HepG2 (cell line): ENCODE measurements around the gene DNAJC11. TPM values are rescaled to one million over a fixed set of nuclear protein-coding genes. Genes with fewer than 3 reads are reported as not detected.

ENCODE experiments used
- ARNT2 ChIP-seq: sonication (generic); formaldehyde crosslinking; IDR thresholded peaks from 2 replicates; pipeline ENCODE4 v1.8.0; 2022; ENCODE audit warnings: mild to moderate bottlenecking, low read depth, missing genetic modification reagents, moderate library complexity
- ATAD3A ChIP-seq: sonication (generic); formaldehyde crosslinking; IDR thresholded peaks from 2 replicates; pipeline ENCODE4 v1.4.0; 2020; ENCODE audit warnings: missing genetic modification reagents
- ATF2 ChIP-seq: sonication (generic); formaldehyde crosslinking; IDR thresholded peaks from 2 replicates; pipeline ENCODE4 v1.4.0; 2020; ENCODE audit warnings: missing genetic modification reagents
- CCDC6 ChIP-seq: sonication (generic); formaldehyde crosslinking; IDR thresholded peaks from 2 replicates; pipeline ENCODE4 v1.8.1; 2022; ENCODE audit warnings: mild to moderate bottlenecking, missing genetic modification reagents, moderate library complexity
- CHCHD3 ChIP-seq: sonication (generic); formaldehyde crosslinking; IDR thresholded peaks from 2 replicates; pipeline ENCODE4 v1.8.0; 2022; ENCODE audit warnings: mild to moderate bottlenecking, missing genetic modification reagents, moderate library complexity
- GABPB1 ChIP-seq: IDR thresholded peaks from 2 replicates; pipeline ENCODE4 v1.6.1; 2016; ENCODE audit warnings: mild to moderate bottlenecking, missing genetic modification reagents, moderate library complexity, missing compliant biosample characterization
- HNRNPLL ChIP-seq: fragments of 200-400 bp; formaldehyde crosslinking; IDR thresholded peaks from 2 replicates; pipeline ENCODE4 v1.6.1; 2017; ENCODE audit warnings: mild to moderate bottlenecking, low read depth, low read length; ENCODE audit not compliant: poor library complexity, severe bottlenecking
- IRX3 ChIP-seq: sonication (generic); formaldehyde crosslinking; IDR thresholded peaks from 2 replicates; pipeline ENCODE4 v1.8.1; 2023; ENCODE audit warnings: mild to moderate bottlenecking, low read depth, missing genetic modification reagents, borderline replicate concordance
- NR2F1 ChIP-seq, 2 experiments: fragments of 450-650 bp in 1 of 2; formaldehyde crosslinking in 1 of 2; IDR thresholded peaks; 2 replicates each; pipeline versions ENCODE4 v1.5.0 to v1.6.1; 2016 to 2020; ENCODE audit warnings: mild to moderate bottlenecking in 1 of 2, missing compliant biosample characterization in 1 of 2, missing genetic modification reagents in 1 of 2, moderate library complexity in 1 of 2
- PTBP1 ChIP-seq: fragments of 200-400 bp; formaldehyde crosslinking; IDR thresholded peaks from 2 replicates; pipeline ENCODE4 v1.6.1; 2018; ENCODE audit warnings: low read length, low read depth; ENCODE audit not compliant: poor library complexity, severe bottlenecking
- SCMH1 ChIP-seq: sonication (generic); formaldehyde crosslinking; IDR thresholded peaks from 2 replicates; pipeline ENCODE4 v1.9.0; 2021; ENCODE audit warnings: missing genetic modification reagents, mild to moderate bottlenecking, borderline replicate concordance
- SKIL ChIP-seq: sonication (generic); formaldehyde crosslinking; IDR thresholded peaks from 2 replicates; pipeline ENCODE4 v1.8.0; 2022; ENCODE audit warnings: missing genetic modification reagents, mild to moderate bottlenecking, moderate library complexity, borderline replicate concordance
- ZMYM4 ChIP-seq: sonication (generic); formaldehyde crosslinking; IDR thresholded peaks from 2 replicates; pipeline ENCODE4 v1.8.1; 2023; ENCODE audit warnings: mild to moderate bottlenecking, missing genetic modification reagents
- ZNF17 ChIP-seq: sonication (generic); formaldehyde crosslinking; IDR thresholded peaks from 2 replicates; pipeline ENCODE4 v1.5.0; 2020; ENCODE audit warnings: mild to moderate bottlenecking, missing genetic modification reagents
- ZNF18 ChIP-seq: sonication (generic); formaldehyde crosslinking; IDR thresholded peaks from 2 replicates; pipeline ENCODE4 v1.8.0; 2022; ENCODE audit warnings: mild to moderate bottlenecking, missing genetic modification reagents; ENCODE audit not compliant: insufficient replicate concordance
- ZNF230 ChIP-seq: sonication (generic); formaldehyde crosslinking; IDR thresholded peaks from 2 replicates; pipeline ENCODE4 v1.4.0; 2020; ENCODE audit warnings: mild to moderate bottlenecking, missing genetic modification reagents
- ZNF44 ChIP-seq: sonication (generic); formaldehyde crosslinking; IDR thresholded peaks from 2 replicates; pipeline ENCODE4 v1.5.1; 2020; ENCODE audit warnings: mild to moderate bottlenecking, missing genetic modification reagents
- ZNF546 ChIP-seq: sonication (generic); formaldehyde crosslinking; conservative IDR thresholded peaks from 2 replicates; pipeline ENCODE4 v1.8.1; 2023; ENCODE audit warnings: mild to moderate bottlenecking, missing genetic modification reagents
- ZNF576 ChIP-seq: sonication (generic); formaldehyde crosslinking; IDR thresholded peaks from 2 replicates; pipeline ENCODE4 v1.4.0; 2020; ENCODE audit warnings: mild to moderate bottlenecking, missing genetic modification reagents
- ZNF7 ChIP-seq: IDR thresholded peaks from 2 replicates; pipeline ENCODE4 v1.6.1; 2016; ENCODE audit warnings: missing biosample characterization, missing genetic modification reagents
- ZNF710 ChIP-seq: sonication (generic); formaldehyde crosslinking; IDR thresholded peaks from 2 replicates; pipeline ENCODE4 v1.5.0; 2020; ENCODE audit warnings: mild to moderate bottlenecking, missing genetic modification reagents, borderline replicate concordance
- polyA plus RNA-seq, 8 experiments: library from polyadenylated mRNA; depleted of rRNA in 3 of 8; stranded (reverse) in 7 of 8; unstranded in 1 of 8; fragments of >200 nt; fragmentation: Illumina TruSeq in 4 of 8; extraction: Trizol in 4 of 8; gene quantifications; 2 replicates each; pipeline versions ENCODE4 v1.2.1 to v1.2.3, GENCODE V29; 2011 to 2016; ENCODE audit warnings: low read depth in 4 of 8, missing spikeins in 1 of 8, mixed read lengths in 1 of 8; ENCODE audit not compliant: insufficient read depth in 1 of 8
- total RNA-seq, 5 experiments: library from RNA; depleted of rRNA; stranded (reverse); fragments of >200 nt; fragmentation: Illumina TruSeq; extraction: Trizol; gene quantifications; 2 replicates each; pipeline ENCODE4 v1.2.3, GENCODE V29; 2016; ENCODE audit warnings: low read depth in 1 of 5

Gene DNAJC11
- total and polyA plus RNA-seq, 2 of the 13 experiments (the other 11 are each of a cell fraction or from before 2014, with no cell fraction given) = 25.1 to 47.6 TPM

- TF ChIP-seq CHCHD3 (CRISPR knock-in tag) (peak; percentile 73; the same call in 1 of the 2 replicates), ZNF7 (CRISPR knock-in tag) (no peak), ARNT2 (peak; percentile 65; the same call in 1 of the 2 replicates), ZNF18 (CRISPR knock-in tag) (no peak), ZNF710 (CRISPR knock-in tag) (no peak), ZNF230 (CRISPR knock-in tag) (peak; percentile 13; the same call in 1 of the 2 replicates), ATAD3A (CRISPR knock-in tag) (no peak), GABPB1 (peak; percentile 30; the same call in 1 of the 2 replicates), ZNF17 (no peak), NR2F1 (CRISPR knock-in tag; IDR thresholded peaks at IDR 0.05) (no peak), PTBP1 (peak; percentile 19), ZNF44 (no peak), ZNF546 (peak; percentile 25; the same call in 1 of the 2 replicates), ATF2 (CRISPR knock-in tag) (0 out of 2 replicates have a peak, but pooled peaks have one; percentile 19), SKIL (CRISPR knock-in tag) (no peak), CCDC6 (peak; percentile 16; the same call in 1 of the 2 replicates), ZMYM4 (CRISPR knock-in tag) (peak; percentile 27; the same call in 1 of the 2 replicates), SCMH1 (CRISPR knock-in tag) (no peak), IRX3 (CRISPR knock-in tag) (peak; percentile 21; the same call in 1 of the 2 replicates), ZNF576 (CRISPR knock-in tag) (no peak), HNRNPLL (peak; percentile 99)
Observed at GRCh38 chr1:6601923-6602668, 99.5 kb downstream of the DNAJC11 start (continued).
